ENCODE data around the gene GET4.

DNA sequence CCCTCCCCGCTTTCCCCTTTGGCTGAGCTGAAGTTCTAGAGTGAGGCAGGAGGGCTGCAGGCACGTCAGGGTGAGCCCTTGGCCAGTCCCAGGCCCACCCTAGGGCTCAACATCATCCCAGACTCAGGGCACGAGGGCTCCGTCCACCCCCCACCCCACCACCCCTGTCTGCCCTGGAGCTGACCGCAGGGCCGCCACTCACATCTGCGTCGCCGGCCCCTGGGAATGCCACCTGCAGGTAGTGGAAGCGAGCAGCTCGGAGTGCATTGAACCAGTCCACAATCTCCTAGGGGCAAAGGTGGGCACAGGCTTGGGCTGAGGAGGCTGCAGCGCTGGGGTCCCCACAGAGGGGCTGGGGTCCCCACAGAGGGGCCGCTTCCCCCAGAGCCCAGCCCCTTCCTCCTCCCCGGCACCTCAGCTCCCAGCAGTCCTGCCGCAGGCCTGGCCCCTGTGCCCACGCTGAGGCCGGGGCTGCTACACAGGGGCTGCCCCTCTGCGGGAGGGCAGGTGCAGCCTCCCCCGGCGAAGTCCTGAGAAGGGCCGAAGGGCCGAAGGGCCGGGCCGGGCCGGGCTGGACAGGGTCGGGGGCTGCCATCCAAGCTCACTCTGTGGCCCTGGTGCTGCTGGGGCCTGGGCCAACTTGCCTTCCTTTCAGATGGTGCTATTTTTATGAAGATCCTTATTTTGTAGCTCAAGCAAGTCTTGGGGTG is 24.1 kb downstream of the GET4 start:
- TF ChIP-seq CTCF (IDR thresholded peaks at IDR 0.05): no peak
- TF ChIP-seq POLR2A (IDR thresholded peaks at IDR 0.05): no peak

All from adrenal gland (tissue), 5 donors.